ENCODE measurements around the gene POLA2. TPM values are rescaled to one million over a fixed set of nuclear protein-coding genes. Genes with fewer than 3 reads are reported as not detected.

The POLA2 gene
- total RNA-seq, 1 experiment from 2014 or later = 54.6 TPM

DNA sequence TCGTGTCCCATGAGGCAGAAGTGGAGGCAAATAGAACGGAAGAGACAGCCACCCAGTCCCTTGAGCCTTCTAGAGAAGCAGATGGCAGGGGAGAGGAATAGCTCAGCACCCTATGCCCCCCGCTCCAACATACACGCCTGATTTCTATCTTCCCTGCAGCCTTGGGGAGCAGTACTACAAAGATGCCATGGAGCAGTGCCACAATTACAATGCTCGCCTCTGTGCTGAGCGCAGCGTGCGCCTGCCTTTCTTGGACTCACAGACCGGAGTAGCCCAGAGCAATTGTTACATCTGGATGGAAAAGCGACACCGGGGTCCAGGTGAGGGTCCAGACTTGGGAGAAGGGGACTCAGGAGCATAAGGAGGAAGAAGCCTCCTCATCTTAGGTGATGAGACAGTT is 78.5 kb downstream of the POLA2 start:
- H3K4me1 ChIP-seq = no peaks in the 10 kb centered on the region
- no peak for DNase-seq
- no peaks in the 10 kb centered on the region for H3K9me3 ChIP-seq (replicated peaks)
- H3K36me3 ChIP-seq = peaks cover 37% of the 10 kb centered on the region
- H3K4me3 ChIP-seq = no peak overlapping the region
- H3K27me3 ChIP-seq = no peaks in the 10 kb centered on the region
- no peak overlapping the region for H3K27ac ChIP-seq

GRCh38 chr11:65341856-65342255 is 80.1 kb downstream of the POLA2 start:
- Histone ChIP-seq H3K9me3 (replicated peaks) (no peaks in the 10 kb centered on the region), H3K36me3 (peaks cover 51% of the 10 kb centered on the region), H3K4me1 (no peaks in the 10 kb centered on the region), H3K4me3 (no peak overlapping the region), H3K27ac (no peak overlapping the region), H3K27me3 (no peaks in the 10 kb centered on the region)
- DNase-seq = no peak

Other genes starting within 250 kb of the POLA2 start
- 80.9 and 94.8 TPM in 2 replicates for gene ARL2, start 247.8 kb upstream of the POLA2 start, total RNA-seq (2014; rRNA removed; shearing (Covaris generic))
- gene SNX15, start 234.5 kb upstream of the POLA2 start, total RNA-seq (2014; rRNA removed; shearing (Covaris generic)) = 13.8 and 14.8 TPM in 2 replicates
- gene SAC3D1, start 220.8 kb upstream of the POLA2 start, total RNA-seq (2014; rRNA removed; shearing (Covaris generic)) = 15.0 TPM in 2 replicates
- not detected in 2 replicates for gene NAALADL1, start 203.4 kb upstream of the POLA2 start, total RNA-seq (2014; rRNA removed; shearing (Covaris generic))
- gene CDCA5, start 177.9 kb upstream of the POLA2 start, total RNA-seq (2014; rRNA removed; shearing (Covaris generic)) = 80.6 and 87.3 TPM in 2 replicates
- 17.6 and 19.2 TPM in 2 replicates for gene ZFPL1, start 177.7 kb upstream of the POLA2 start, total RNA-seq (2014; rRNA removed; shearing (Covaris generic))
- 59.6 and 86.6 TPM in 2 replicates for gene VPS51, start 165.7 kb upstream of the POLA2 start, total RNA-seq (2014; rRNA removed; shearing (Covaris generic))
- gene TM7SF2, start 150.1 kb upstream of the POLA2 start, total RNA-seq (2014; rRNA removed; shearing (Covaris generic)) = 2.9 and 3.7 TPM in 2 replicates
- 8.3 and 9.4 TPM in 2 replicates for gene ZNHIT2, start 144.3 kb upstream of the POLA2 start, total RNA-seq (2014; rRNA removed; shearing (Covaris generic))
- 281 and 356 TPM in 2 replicates for gene FAU, start 139.8 kb upstream of the POLA2 start, total RNA-seq (2014; rRNA removed; shearing (Covaris generic))
- 51.5 and 58.9 TPM in 2 replicates for gene MRPL49, start 139.6 kb upstream of the POLA2 start, total RNA-seq (2014; rRNA removed; shearing (Covaris generic))
- 7.8 and 8.4 TPM in 2 replicates for gene SYVN1, start 127.4 kb upstream of the POLA2 start, total RNA-seq (2014; rRNA removed; shearing (Covaris generic))
- gene SPDYC, start 91.7 kb upstream of the POLA2 start, total RNA-seq (2014; rRNA removed; shearing (Covaris generic)) = 0.18 TPM in 1 of 2 replicates, not detected in the other
- gene CAPN1, start 80.0 kb upstream of the POLA2 start, total RNA-seq (2014; rRNA removed; shearing (Covaris generic)) = 41.1 and 49.4 TPM in 2 replicates
- gene CDC42EP2, start 52.9 kb downstream of the POLA2 start, total RNA-seq (2014; rRNA removed; shearing (Covaris generic)) = 5.6 and 6.0 TPM in 2 replicates
- 33.0 and 38.0 TPM in 2 replicates for gene DPF2, start 71.9 kb downstream of the POLA2 start, total RNA-seq (2014; rRNA removed; shearing (Covaris generic))
- 0.53 and 0.71 TPM in 2 replicates for gene TIGD3, start 92.8 kb downstream of the POLA2 start, total RNA-seq (2014; rRNA removed; shearing (Covaris generic))
- gene SLC25A45, start 120.7 kb downstream of the POLA2 start, total RNA-seq (2014; rRNA removed; shearing (Covaris generic)) = 1.1 and 1.3 TPM in 2 replicates
- gene FRMD8, start 124.7 kb downstream of the POLA2 start, total RNA-seq (2014; rRNA removed; shearing (Covaris generic)) = 21.0 and 22.2 TPM in 2 replicates
- 6.2 and 12.8 TPM in 2 replicates for gene NEAT1, start 160.8 kb downstream of the POLA2 start, total RNA-seq (2014; rRNA removed; shearing (Covaris generic))
- 496 and 686 TPM in 2 replicates for gene MALAT1, start 237.1 kb downstream of the POLA2 start, total RNA-seq (2014; rRNA removed; shearing (Covaris generic))

Data from SJCRH30 (cell line).